Measurements from ENCODE around the gene UQCRH.

The UQCRH gene

DNA sequence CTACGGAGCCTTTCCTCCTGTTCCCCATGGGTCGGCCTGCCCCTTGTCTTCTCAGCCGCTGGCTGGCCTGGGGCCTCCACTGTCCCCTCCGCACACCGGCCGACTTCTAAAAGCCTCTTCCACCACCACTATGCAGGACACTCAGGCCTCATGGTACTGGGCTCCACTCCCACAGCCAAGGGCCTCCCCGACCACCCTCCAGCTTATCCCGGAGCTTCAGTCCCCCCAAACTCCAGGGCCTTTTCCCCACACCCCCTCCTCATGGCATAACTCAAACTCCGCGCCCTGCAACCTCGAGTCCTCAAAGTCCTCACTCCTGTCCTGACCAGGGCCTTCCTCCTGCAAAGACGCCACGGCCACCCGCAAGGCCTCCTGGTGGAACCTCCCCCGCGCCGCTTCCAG lies 2.1 kb upstream of the UQCRH start (continued):
- TF ChIP-seq ZNF157 (tag by site-specific recombination; IDR thresholded peaks at IDR 0.05) (no peak), GLI4 (tag by site-specific recombination; IDR thresholded peaks at IDR 0.05) (no peak), ZNF654 (tag by site-specific recombination; IDR thresholded peaks at IDR 0.05; ENCODE audit: low read depth) (no peak), ZSCAN30 (tag by site-specific recombination; IDR thresholded peaks at IDR 0.05) (no peak), ZFP69B (tag by site-specific recombination; IDR thresholded peaks at IDR 0.05) (no peak), ZSCAN18 (tag by site-specific recombination; IDR thresholded peaks at IDR 0.05) (no peak), ZNF433 (tag by site-specific recombination; IDR thresholded peaks at IDR 0.05; ENCODE audit: low read depth) (peak; percentile 21; the same call in 1 of the 2 replicates), KLF1 (tag by site-specific recombination; IDR thresholded peaks at IDR 0.05) (peak; percentile 58; the same call in 1 of the 2 replicates), ZNF140 (tag by site-specific recombination; IDR thresholded peaks at IDR 0.05) (no peak), ZNF398 (tag by site-specific recombination; IDR thresholded peaks at IDR 0.05) (no peak), ZNF350 (tag by site-specific recombination; IDR thresholded peaks at IDR 0.05) (no peak), ZNF19 (tag by site-specific recombination; IDR thresholded peaks at IDR 0.05; ENCODE audit: low read depth) (no peak), ZNF677 (tag by site-specific recombination; IDR thresholded peaks at IDR 0.05) (no peak), GFI1B (tag by site-specific recombination; IDR thresholded peaks at IDR 0.05) (no peak), ZNF560 (tag by site-specific recombination; IDR thresholded peaks at IDR 0.05; ENCODE audit: borderline replicate concordance) (no peak), ZNF473 (tag by site-specific recombination; IDR thresholded peaks at IDR 0.05) (no peak), ZNF114 (tag by site-specific recombination; IDR thresholded peaks at IDR 0.05) (no peak), AEBP2 (tag by site-specific recombination; IDR thresholded peaks at IDR 0.05; ENCODE audit: borderline replicate concordance) (no peak), ZNF660 (tag by site-specific recombination; IDR thresholded peaks at IDR 0.05) (no peak), YY1 (tag by site-specific recombination; IDR thresholded peaks at IDR 0.05) (no peak), ZSCAN16 (tag by site-specific recombination; IDR thresholded peaks at IDR 0.05) (no peak), BCL11B (tag by site-specific recombination; IDR thresholded peaks at IDR 0.05; ENCODE audit: low read depth) (no peak), PRDM10 (tag by site-specific recombination; IDR thresholded peaks at IDR 0.05) (no peak), EGR2 (tag by site-specific recombination; IDR thresholded peaks at IDR 0.05; ENCODE audit: low read depth) (peak; percentile 51; the same call in 1 of the 2 replicates), SALL2 (tag by site-specific recombination; IDR thresholded peaks at IDR 0.05; ENCODE audit: borderline replicate concordance) (no peak)
- TF ChIP-seq, protein P1, sequence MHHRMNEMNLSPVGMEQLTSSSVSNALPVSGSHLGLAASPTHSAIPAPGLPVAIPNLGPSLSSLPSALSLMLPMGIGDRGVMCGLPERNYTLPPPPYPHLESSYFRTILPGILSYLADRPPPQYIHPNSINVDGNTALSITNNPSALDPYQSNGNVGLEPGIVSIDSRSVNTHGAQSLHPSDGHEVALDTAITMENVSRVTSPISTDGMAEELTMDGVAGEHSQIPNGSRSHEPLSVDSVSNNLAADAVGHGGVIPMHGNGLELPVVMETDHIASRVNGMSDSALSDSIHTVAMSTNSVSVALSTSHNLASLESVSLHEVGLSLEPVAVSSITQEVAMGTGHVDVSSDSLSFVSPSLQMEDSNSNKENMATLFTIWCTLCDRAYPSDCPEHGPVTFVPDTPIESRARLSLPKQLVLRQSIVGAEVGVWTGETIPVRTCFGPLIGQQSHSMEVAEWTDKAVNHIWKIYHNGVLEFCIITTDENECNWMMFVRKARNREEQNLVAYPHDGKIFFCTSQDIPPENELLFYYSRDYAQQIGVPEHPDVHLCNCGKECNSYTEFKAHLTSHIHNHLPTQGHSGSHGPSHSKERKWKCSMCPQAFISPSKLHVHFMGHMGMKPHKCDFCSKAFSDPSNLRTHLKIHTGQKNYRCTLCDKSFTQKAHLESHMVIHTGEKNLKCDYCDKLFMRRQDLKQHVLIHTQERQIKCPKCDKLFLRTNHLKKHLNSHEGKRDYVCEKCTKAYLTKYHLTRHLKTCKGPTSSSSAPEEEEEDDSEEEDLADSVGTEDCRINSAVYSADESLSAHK (tag by site-specific recombination; IDR thresholded peaks at IDR 0.05): no peak
- TF ChIP-seq, protein P2, sequence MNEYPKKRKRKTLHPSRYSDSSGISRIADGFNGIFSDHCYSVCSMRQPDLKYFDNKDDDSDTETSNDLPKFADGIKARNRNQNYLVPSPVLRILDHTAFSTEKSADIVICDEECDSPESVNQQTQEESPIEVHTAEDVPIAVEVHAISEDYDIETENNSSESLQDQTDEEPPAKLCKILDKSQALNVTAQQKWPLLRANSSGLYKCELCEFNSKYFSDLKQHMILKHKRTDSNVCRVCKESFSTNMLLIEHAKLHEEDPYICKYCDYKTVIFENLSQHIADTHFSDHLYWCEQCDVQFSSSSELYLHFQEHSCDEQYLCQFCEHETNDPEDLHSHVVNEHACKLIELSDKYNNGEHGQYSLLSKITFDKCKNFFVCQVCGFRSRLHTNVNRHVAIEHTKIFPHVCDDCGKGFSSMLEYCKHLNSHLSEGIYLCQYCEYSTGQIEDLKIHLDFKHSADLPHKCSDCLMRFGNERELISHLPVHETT (tag by site-specific recombination; IDR thresholded peaks at IDR 0.05): no peak
